Effector memory CD8-positive, alpha-beta T cell (primary cell): Measurements from ENCODE around the gene SALL1.

Source experiments
- ATAC-seq: fragments of 150-1000 bp; cut with Tn5 transposase; replicated peaks from 2 replicates; pipeline ENCODE4 v1.10.0; 2021; ENCODE audit warnings: mild to moderate bottlenecking, moderate library complexity
- DNase-seq, 3 experiments: peaks; one replicate each; pipeline ENCODE4 v3.0.0; 2021
- H3K27ac Mint-ChIP-seq, 2 donors: one replicate each; pipeline ENCODE4 v1.8.0; 2022; ENCODE audit warnings: mild to moderate bottlenecking in 2 of 2, mixed read lengths in 2 of 2, moderate library complexity in 2 of 2
- H3K27me3 Mint-ChIP-seq, 2 donors: one replicate each; pipeline ENCODE4 v1.8.0; 2022; ENCODE audit warnings: mixed read lengths in 2 of 2
- H3K36me3 Mint-ChIP-seq: one replicate; pipeline ENCODE4 v1.8.0; 2022; ENCODE audit warnings: mild to moderate bottlenecking, moderate library complexity, mixed read lengths; ENCODE audit not compliant: insufficient read depth
- H3K4me1 Mint-ChIP-seq, 2 donors: one replicate each; pipeline ENCODE4 v1.8.0; 2022; ENCODE audit warnings: low read depth in 2 of 2, mixed read lengths in 2 of 2
- H3K4me3 Mint-ChIP-seq, 2 donors: one replicate each; pipeline ENCODE4 v1.8.0; 2022; ENCODE audit warnings: mild to moderate bottlenecking in 2 of 2, mixed read lengths in 2 of 2, moderate library complexity in 2 of 2
- H3K9me3 Mint-ChIP-seq, 2 donors: one replicate each; pipeline ENCODE4 v1.8.0; 2022; ENCODE audit warnings: mixed read lengths in 2 of 2

Gene SALL1

DNA sequence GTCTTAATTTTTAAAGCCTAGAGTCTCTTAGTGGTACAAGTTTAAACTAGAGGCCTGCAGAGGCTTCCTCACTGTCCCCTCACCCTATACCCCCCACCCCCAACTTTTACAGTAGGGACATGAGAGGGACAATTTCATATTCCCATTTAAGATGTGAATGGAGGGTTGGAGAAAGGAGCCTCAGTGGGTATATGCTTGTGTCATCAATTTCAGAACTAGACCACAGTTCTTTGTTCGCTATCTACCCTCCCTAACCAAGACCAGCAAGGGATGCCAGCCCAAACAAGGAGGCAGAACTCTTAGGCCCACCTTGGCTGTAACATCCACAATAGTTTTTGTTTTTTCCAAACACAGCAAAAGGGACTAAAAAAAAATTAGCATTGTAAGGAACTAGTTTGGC, 14.0 kb upstream of the SALL1 start:
- DNase-seq: no peak
- Mint-ChIP-seq H3K9me3 (peaks cover 0 to 4% of the 10 kb centered on the region in 2 donors), H3K4me1 (no peaks in the 10 kb centered on the region)

DNA sequence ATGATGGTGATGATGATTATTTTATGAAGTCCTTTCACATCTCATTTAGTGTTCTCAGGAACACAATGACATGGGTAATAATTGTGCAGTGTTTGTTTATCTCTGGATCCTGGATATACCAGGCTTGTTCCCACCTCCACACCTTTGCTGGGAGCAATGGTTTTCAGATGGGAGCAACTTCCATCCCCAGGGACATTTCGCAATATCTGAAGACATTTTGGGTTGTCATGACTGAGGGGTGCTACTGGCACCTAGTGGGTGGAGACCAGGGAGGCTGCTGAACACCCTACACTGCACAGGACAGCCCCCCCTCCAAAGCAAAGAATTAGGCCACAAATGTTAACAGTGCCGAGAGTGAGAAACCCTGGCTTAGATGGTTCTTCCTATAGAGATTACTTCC, 13.5 kb upstream of the SALL1 start:
- no peak for DNase-seq

More for the DNA sequence above, 14.0 kb upstream of the SALL1 start:
- peaks cover 4% of the 10 kb centered on the region for H3K36me3 Mint-ChIP-seq
- H3K27ac Mint-ChIP-seq: no peak overlapping the region
- peaks cover 0 to 12% of the 10 kb centered on the region in 2 donors for H3K27me3 Mint-ChIP-seq
- no peak for ATAC-seq
- H3K4me3 Mint-ChIP-seq: no peak overlapping the region

DNA sequence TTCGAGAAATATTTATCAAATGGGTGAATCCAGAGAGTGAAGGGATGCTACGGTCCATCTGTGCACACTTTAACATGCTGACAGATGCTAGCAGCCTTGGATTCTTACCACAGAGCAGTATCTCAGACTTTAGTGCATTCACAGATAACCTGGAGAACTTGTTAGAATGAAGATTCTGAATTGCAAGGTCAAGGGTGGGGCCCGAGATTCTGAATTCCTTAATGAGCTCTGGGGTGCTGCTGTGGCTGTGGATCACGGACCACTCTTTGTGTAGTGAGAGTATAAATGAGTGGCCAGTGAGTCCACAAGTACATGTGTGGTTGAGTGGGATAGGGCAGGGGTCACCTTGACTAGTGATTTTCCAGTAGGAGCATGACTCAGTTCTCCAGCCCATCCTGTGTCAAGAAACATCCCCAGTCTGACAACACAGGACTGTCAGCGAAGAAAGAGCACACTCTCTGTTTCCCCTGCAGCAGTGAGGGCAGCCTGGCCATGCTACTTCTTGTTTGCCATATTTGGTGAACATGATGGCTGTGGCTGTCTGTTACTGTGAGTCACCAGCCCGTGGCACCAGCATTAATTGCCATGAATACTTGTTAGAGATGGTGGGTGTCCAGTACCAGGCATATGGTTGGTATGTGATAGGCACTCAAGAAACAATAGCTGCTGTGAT, 13.0 kb upstream of the SALL1 start:
- Mint-ChIP-seq H3K4me1 (no peaks in the 10 kb centered on the region), H3K9me3 (peaks cover 0 to 9% of the 10 kb centered on the region in 2 donors), H3K27ac (no peak overlapping the region), H3K4me3 (no peak overlapping the region), H3K36me3 (peaks cover 4% of the 10 kb centered on the region), H3K27me3 (peaks cover 0 to 19% of the 10 kb centered on the region in 2 donors)
- ATAC-seq (no peak), DNase-seq (no peak)

More for the DNA sequence above, 13.5 kb upstream of the SALL1 start:
- Mint-ChIP-seq H3K9me3 (peaks cover 0 to 8% of the 10 kb centered on the region in 2 donors), H3K27me3 (peaks cover 0 to 16% of the 10 kb centered on the region in 2 donors), H3K36me3 (peaks cover 4% of the 10 kb centered on the region), H3K4me1 (no peaks in the 10 kb centered on the region), H3K4me3 (no peak overlapping the region), H3K27ac (no peak overlapping the region)
- ATAC-seq: no peak

DNA sequence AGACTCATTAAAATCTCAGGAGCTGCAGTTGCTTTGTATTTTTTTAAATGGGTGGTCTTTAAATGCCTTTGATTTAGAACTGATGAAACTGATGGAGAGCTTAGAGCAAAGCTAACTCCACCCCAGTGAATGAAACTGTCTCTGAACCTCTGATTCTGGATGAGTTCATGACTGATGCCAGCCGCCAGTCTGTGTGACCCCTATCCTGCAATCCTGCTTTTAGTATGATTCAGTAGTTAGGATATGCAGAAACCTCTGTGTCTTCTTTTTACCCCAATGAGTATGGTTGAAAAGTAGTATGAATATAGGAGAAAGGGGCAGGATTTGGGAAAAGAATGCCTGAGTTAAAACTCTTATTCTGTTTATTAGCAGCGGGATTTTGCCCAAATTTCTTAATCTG, 12.3 kb upstream of the SALL1 start:
- Mint-ChIP-seq H3K9me3 (peaks cover 0 to 9% of the 10 kb centered on the region in 2 donors), H3K4me3 (no peak overlapping the region), H3K27me3 (peaks cover 0 to 19% of the 10 kb centered on the region in 2 donors), H3K4me1 (no peaks in the 10 kb centered on the region), H3K27ac (no peak overlapping the region), H3K36me3 (peaks cover 4% of the 10 kb centered on the region)
- no peak for DNase-seq
- no peak for ATAC-seq

DNA sequence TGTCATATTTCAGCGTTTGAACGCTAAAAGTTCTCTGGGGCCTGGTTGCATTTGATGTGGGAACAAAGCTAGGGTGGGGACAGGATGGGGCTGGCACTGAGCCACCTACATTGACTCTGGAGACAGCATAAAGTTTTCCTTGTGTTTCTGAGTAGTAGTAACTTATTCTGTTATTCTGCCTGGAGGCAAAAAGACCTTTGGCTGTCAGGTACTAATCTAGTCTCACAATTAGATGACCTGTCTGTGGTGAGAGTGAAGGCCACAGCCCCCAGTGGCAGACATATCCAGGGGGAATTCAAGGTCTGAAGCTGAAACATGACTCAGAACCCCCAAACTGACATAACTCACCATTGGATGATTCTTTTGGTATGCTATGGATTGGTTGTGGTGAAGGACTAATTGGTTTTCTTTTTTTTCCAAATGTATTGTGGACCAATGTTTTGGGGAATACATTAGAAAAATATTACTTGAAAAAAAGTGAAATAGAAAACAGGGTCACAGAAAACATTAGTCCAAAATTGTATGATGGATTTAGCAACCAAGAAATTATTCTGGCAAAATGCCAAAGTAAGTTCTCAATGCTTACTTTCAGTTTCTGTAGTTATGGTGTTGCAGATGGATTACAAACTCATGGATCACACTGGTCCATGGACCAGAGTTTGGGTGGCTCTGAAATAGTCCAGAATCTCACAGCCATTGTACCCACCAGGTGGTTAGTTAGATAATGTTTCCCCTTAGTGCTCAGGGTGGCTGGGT, 10.5 kb upstream of the SALL1 start:
- peaks cover 14 to 34% of the 10 kb centered on the region in 2 donors for H3K27me3 Mint-ChIP-seq
- DNase-seq: no peak
- peaks cover 0 to 9% of the 10 kb centered on the region in 2 donors for H3K9me3 Mint-ChIP-seq
- H3K36me3 Mint-ChIP-seq: peaks cover 4% of the 10 kb centered on the region
- no peaks in the 10 kb centered on the region for H3K4me1 Mint-ChIP-seq
- no peak overlapping the region for H3K27ac Mint-ChIP-seq
- ATAC-seq: no peak
- no peak overlapping the region for H3K4me3 Mint-ChIP-seq

DNA sequence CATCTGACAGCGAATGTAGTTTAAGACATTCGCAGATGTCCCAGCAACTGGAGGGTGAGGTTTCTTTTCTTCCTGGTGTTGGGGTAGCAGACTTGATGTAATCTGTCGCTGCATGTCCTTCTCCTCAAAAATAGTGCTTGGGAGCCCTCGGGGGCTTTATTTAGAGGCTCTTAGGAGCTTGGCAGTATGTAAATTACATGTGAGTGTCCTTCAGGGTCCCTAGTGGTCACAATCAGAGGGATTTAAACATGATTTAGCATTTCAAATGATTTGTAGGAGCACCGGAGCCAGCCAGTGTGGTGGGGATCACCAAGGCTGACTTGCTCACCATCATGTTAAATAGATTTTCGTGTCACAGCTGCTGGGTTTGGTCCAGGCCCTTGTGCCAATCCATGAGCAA, 8.8 kb upstream of the SALL1 start:
- Mint-ChIP-seq H3K36me3 (peaks cover 4% of the 10 kb centered on the region), H3K27me3 (peaks cover 22 to 51% of the 10 kb centered on the region in 2 donors)
- no peak for ATAC-seq

DNA sequence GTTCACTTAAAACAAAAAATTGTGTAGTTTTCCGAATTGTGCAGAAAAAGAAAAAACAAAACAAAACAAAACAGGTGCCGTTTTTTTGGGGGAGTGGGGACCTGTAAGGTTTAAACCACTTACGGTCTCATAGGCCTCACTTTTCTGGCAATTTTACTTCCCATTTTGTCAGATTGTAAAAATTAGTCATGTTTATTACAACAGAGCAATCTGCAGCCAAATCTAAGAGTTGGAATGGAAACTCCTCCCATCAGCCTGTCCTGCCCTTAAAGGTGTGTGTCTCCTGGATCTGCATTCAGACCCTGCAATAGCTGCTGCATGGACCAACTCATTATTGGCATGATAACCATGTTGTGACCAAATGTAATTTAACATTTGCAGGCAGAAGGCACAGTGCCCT, 8.2 kb upstream of the SALL1 start:
- peaks cover 26 to 57% of the 10 kb centered on the region in 2 donors for H3K27me3 Mint-ChIP-seq
- no peaks in the 10 kb centered on the region for H3K4me1 Mint-ChIP-seq
- H3K9me3 Mint-ChIP-seq: peaks cover under 1 to 9% of the 10 kb centered on the region in 2 donors
- H3K36me3 Mint-ChIP-seq: peaks cover 4% of the 10 kb centered on the region
- H3K4me3 Mint-ChIP-seq: no peak overlapping the region
- DNase-seq: no peak
- ATAC-seq: no peak
- no peak overlapping the region for H3K27ac Mint-ChIP-seq

More for the DNA sequence above, 8.8 kb upstream of the SALL1 start:
- peaks cover 0 to 9% of the 10 kb centered on the region in 2 donors for H3K9me3 Mint-ChIP-seq
- no peak overlapping the region for H3K4me3 Mint-ChIP-seq
- no peaks in the 10 kb centered on the region for H3K4me1 Mint-ChIP-seq
- DNase-seq: no peak
- H3K27ac Mint-ChIP-seq: no peak overlapping the region

DNA sequence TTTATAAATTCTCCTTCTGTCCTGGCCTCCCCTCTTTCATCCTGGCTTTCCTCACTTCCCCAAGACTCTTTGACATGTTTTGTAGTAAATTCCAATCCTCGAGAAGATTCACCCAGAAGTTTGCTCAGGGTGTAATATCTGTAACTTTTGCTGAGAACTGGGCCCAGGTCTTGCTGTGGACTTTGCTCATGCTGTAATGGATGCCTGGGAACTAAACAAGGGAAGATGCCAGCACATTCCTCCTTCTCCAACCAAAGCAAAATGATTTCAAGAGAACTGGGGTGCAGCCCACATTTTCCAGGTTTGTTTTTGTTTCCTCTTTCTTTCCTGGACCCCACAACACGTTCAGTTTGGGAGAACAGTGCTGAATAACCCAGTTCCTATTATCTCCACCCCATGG, 6.6 kb upstream of the SALL1 start:
- H3K27me3 Mint-ChIP-seq: peaks cover 42 to 73% of the 10 kb centered on the region in 2 donors
- H3K9me3 Mint-ChIP-seq: peaks cover 5 to 9% of the 10 kb centered on the region in 2 donors
- ATAC-seq (no peak), DNase-seq (no peak)
- no peak overlapping the region for H3K4me3 Mint-ChIP-seq
- peaks cover 0 to 5% of the 10 kb centered on the region in 2 donors for H3K4me1 Mint-ChIP-seq
- H3K27ac Mint-ChIP-seq: no peak overlapping the region
- peaks cover 4% of the 10 kb centered on the region for H3K36me3 Mint-ChIP-seq

DNA sequence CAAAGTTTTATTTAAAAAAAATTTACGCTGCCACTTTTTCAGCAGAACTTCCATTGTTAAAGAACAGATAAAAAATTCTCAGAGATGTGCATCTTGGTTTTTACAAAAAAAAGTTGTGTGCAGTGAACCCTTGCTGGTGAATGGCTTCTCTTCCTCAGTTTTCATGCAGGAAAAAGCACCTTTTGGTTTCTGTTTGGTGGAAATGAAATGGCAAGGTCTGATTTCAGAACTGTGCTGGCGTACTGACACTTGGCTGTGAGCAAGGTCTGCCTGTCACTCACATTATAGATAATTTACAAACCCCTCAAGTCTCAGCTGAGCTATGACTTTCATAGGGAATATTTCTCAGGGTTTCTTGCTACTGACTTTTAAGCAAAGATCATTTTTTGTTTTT, 5.7 kb upstream of the SALL1 start:
- H3K4me1 Mint-ChIP-seq: peaks cover 0 to 5% of the 10 kb centered on the region in 2 donors
- ATAC-seq: no peak
- H3K4me3 Mint-ChIP-seq: no peak overlapping the region
- no peak overlapping the region for H3K27ac Mint-ChIP-seq
- peaks cover 4% of the 10 kb centered on the region for H3K36me3 Mint-ChIP-seq
- DNase-seq: no peak
- peaks cover 5 to 9% of the 10 kb centered on the region in 2 donors for H3K9me3 Mint-ChIP-seq
- peaks cover 43 to 76% of the 10 kb centered on the region in 2 donors for H3K27me3 Mint-ChIP-seq

DNA sequence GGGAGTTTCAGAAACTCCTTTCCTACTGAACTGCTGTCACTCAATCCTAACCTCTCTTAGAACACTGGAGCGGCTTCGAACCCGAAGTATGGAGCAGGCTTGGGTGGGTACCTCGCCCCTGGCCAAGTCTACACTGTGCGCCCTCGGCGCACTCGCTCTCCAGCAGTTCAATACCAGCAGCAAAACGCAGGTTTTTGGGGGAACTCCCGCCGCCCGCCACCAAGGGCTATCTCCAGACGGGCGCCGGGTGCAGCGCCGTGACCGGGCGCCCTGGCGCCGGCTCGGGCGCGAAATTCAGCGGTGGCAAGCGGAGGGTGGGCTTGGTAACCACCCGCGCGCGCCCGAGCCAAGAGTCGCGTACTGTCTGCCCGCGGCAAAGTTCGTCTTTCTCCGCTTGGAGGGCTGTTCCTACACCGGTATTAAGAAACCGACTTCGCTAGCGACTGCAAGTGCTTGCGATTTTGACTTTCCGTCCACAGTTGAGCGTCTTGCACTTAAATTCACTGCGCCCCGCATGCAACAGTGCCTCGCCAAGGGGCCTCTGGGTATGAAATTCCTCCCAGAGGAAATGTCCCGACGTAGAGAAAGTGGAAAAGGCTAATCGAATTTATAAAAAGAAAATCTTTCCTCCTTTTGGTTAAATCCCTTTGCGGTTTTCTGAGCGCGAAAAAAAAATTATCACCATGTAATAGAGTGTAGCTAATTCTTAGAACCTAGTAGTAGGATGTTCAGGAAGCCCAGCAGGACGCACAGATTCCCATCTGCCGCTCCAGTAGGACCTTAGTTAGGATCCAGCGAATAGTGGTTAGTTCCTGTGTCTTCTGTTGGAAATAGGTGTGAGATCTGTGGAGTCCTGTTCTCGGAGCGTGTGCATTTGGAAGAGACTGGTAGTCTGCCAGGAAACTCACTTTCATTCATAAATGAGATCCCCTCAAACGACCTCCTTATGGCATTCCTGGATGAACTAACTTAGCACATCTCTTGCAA, 5.0 kb upstream of the SALL1 start:
- Mint-ChIP-seq H3K9me3 (peaks cover 5 to 9% of the 10 kb centered on the region in 2 donors), H3K4me3 (no peak overlapping the region), H3K36me3 (peaks cover 3% of the 10 kb centered on the region), H3K4me1 (peaks cover 0 to 5% of the 10 kb centered on the region in 2 donors), H3K27me3 (peaks cover 43 to 75% of the 10 kb centered on the region in 2 donors), H3K27ac (no peak overlapping the region)
- DNase-seq: no peak
- ATAC-seq: no peak

DNA sequence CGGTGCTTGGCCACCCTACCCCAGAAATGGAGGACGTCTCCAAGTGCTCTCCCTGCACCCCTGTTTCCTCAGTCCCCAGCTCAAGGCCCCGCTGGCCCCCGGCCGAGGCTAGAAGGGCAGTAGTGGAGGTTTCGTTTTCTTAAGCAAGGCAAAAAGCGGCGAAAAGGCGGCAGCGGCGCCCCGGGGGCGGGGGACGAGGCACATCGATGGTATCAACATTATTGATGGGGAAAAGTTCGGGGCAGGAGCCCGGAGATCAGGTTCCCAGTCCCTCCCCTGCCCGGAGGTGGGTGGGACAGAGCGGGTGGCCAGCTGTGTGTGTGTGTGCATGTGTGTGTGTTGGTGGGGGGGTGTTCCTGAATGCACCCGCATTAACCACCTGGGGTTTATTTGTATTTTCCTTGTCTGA, 4.1 kb upstream of the SALL1 start:
- no peak overlapping the region for H3K4me3 Mint-ChIP-seq
- H3K4me1 Mint-ChIP-seq: peaks cover 0 to 5% of the 10 kb centered on the region in 2 donors
- no peaks in the 10 kb centered on the region for H3K36me3 Mint-ChIP-seq
- ATAC-seq: no peak
- H3K9me3 Mint-ChIP-seq: peaks cover 5 to 7% of the 10 kb centered on the region in 2 donors
- peaks cover 43 to 72% of the 10 kb centered on the region in 2 donors for H3K27me3 Mint-ChIP-seq
- no peak overlapping the region for H3K27ac Mint-ChIP-seq
- DNase-seq: no peak

DNA sequence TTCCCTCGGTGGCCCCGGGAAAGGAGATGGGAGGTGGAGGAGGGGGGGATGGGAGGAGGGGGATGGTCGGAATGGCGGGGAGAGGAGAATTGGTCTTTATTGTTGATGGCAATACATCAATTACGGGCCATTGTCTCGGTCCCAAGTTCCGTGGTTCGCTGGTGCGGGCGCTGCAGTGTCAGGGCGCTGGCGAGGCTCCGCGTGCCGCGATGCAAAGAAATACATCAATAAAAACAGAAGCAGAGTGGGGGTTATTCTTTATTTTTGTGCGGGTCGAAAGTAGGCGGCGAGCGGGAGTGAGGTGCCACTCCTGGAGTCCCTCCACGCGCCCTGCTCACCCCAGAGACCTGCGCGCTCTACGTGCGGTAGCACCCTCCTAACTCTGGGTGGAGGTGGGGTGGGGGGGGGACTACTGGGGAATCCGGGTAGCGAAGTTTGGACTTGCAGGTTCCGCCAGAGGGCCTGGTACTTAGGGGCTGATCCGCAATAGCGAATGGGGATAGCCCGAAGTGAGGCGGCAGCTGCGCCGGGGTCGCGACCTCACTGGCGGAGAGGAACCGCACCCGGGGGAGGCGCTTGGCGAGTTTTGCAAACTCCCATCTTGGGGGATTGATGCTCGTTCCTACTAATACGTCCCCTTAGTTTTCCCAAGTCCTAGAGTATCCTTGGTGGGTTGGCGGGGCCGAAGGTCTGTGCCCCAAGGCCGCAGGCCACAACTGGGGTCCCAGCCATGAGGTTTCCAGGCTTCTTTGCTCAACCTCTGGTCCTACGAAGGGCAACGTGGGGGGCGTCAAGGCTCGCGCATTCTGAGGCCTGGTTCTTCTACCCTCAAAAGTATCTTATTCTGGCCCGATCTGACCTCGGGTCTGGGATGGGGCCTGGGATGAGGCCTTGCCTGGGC, 3.5 kb upstream of the SALL1 start:
- Mint-ChIP-seq H3K4me1 (peaks cover 0 to 5% of the 10 kb centered on the region in 2 donors), H3K27me3 (peaks cover 43 to 72% of the 10 kb centered on the region in 2 donors), H3K4me3 (no peak overlapping the region), H3K27ac (no peak overlapping the region), H3K9me3 (peaks cover under 1 to 5% of the 10 kb centered on the region in 2 donors), H3K36me3 (no peaks in the 10 kb centered on the region)
- DNase-seq (no peak), ATAC-seq (no peak)
